ENCODE measurements around the gene RNF17.

The RNF17 gene

DNA sequence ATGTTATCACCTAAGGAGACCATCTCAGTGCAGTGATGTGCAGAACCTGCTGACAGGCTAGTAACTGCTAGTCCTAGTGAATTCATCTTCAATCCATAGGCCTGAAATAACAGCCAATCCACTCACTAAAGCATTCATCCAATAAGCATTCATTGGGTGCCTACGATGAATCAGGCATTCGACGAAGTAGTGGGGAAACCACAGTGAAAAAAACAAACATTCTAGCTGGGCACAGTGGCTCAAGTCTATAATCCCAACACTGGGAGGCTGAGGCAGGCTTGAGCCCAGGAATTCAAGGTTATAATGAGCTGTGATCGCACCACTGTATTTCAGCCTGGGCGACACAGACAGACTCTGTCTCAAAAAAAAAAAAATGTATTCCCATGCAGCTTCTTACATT, 135.6 kb downstream of the RNF17 start:
- DNase-seq (ENCODE audit: low spot score) = no peak
- TF ChIP-seq, protein P1, sequence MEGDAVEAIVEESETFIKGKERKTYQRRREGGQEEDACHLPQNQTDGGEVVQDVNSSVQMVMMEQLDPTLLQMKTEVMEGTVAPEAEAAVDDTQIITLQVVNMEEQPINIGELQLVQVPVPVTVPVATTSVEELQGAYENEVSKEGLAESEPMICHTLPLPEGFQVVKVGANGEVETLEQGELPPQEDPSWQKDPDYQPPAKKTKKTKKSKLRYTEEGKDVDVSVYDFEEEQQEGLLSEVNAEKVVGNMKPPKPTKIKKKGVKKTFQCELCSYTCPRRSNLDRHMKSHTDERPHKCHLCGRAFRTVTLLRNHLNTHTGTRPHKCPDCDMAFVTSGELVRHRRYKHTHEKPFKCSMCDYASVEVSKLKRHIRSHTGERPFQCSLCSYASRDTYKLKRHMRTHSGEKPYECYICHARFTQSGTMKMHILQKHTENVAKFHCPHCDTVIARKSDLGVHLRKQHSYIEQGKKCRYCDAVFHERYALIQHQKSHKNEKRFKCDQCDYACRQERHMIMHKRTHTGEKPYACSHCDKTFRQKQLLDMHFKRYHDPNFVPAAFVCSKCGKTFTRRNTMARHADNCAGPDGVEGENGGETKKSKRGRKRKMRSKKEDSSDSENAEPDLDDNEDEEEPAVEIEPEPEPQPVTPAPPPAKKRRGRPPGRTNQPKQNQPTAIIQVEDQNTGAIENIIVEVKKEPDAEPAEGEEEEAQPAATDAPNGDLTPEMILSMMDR (IDR thresholded peaks at IDR 0.05; ENCODE audit: extremely low read depth, missing control alignments) = no peak

DNA sequence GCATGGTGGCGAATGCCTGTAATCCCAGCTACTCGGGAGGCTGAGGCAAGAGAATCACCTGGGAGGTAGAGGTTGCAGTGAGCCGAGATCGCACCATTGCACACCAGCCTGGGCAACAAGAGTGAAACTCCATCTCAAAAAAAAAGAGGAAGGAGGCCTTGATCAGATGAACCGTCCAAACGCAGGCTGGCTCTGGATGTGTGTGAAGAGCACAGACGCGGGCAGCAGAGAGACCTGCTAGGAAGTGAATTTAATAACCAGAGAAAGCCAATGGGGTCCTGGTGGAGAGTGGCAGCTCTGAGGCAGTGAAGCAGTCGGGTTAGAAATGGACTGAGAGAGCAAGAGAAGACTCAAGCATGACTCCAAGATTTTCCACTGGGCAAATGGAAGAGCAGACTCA, 136.5 kb downstream of the RNF17 start:
- no peak for DNase-seq (ENCODE audit: low spot score)

DNA sequence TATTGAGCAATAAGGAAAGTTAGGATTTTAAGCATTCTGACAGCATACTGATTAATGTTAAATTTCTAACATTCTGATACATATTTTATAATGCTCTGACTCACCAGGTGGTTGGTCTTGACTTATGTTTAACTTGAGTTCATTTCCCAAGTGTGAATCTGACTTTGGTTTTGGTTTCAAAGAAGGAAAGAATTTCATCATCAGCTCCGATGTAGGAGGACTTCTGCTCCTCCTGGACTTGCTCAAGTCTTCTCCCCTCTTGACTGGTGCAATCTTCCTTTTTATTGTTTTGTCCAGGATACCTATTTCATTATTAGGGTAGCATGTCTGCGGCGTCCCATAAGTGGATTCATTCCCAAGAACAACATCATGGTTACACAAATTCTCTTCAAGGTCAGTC, 141.3 kb downstream of the RNF17 start:
- TF ChIP-seq, protein P1 (IDR thresholded peaks at IDR 0.05; ENCODE audit: extremely low read depth, missing control alignments) = no peak
- DNase-seq (ENCODE audit: low spot score) = no peak

More for the DNA sequence above, 136.5 kb downstream of the RNF17 start:
- TF ChIP-seq, protein P1 (IDR thresholded peaks at IDR 0.05; ENCODE audit: extremely low read depth, missing control alignments) = no peak

DNA sequence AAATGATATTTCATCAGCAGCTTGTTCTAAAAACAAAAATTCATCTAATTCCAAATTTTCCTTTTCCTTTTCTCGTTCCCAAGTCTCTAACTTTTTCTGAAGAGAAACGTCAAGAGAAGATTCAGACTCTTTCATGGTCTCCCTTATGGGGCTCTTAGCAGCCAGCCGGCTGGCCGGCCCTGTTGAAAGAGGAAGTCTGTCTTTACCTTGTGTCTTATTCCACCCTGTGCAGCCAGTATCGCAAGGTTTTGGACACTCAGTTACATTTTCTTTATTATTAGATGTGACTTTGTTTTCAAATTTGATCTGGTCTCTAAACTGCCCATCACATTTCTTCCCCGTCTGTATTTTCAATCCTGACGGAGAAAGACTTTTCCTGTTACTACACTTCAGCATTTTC, 142.3 kb downstream of the RNF17 start:
- TF ChIP-seq, protein P1 (IDR thresholded peaks at IDR 0.05; ENCODE audit: extremely low read depth, missing control alignments) = no peak
- DNase-seq (ENCODE audit: low spot score) = no peak

DNA sequence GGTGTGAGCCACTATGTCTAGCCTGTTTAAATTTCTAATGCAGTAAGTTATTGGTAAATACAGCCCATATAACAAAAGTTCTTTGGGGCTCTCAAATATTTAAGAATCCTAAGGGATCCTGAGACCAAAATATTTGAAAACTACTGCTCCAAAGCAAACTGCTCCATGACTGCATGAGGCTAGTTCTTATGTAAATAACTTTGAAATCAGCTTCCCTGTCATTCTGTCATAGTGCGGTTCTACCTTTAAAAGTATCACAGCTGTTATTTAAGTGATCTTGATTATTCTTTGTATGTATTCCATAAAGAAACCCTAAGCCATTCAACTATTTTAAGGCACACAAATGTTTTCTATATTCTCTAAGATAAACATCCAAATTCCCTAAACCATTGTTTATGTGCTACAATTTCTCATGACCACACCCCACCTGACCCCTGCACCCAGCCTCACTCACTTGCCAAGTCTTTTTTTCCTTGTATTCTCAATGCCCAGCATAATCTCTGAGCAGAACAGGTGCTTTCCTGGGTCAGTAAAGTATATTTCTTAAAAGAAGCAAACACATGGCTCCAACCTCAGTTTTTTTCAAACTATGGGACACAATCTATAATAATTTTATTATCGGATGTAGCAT, 146.6 kb downstream of the RNF17 start:
- DNase-seq (ENCODE audit: low spot score) = no peak
- TF ChIP-seq, protein P1 (IDR thresholded peaks at IDR 0.05; ENCODE audit: extremely low read depth, missing control alignments) = no peak

DNA sequence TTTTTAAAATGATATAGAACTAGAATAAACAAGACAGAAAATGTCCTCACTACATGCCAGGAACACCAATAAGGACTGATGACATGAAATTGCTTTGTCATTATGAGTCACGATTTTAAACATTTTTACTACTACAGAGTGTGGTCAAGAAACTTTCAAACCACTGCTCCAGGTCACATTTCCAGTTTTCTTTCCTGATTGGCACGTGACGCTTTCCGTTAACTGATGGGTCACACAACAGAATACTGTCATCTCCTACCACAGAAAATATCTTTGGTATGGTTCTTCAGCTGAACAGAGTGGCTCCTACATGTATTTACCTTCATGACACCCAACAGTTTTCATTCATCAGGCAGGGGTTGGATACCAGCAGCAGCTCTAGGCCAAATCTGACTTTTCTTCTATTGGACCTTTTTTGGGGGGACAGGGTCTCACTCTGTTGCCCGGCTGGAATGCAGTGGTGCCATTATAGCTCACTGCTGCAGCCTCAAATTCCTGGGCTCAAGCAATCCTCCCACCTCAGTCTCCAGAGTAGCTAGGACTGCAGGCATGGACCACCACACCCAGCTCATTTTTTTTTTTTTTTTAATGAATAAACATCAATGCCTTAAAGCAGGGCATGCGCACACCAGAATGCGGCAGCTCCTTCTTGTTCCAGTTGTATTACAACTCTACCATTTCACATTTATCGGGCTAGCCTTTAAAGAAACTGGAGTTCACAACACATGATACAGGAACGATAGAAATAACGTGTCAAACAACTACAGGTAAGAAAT, 147.4 kb downstream of the RNF17 start:
- TF ChIP-seq, protein P1 (IDR thresholded peaks at IDR 0.05; ENCODE audit: extremely low read depth, missing control alignments) = no peak
- DNase-seq (ENCODE audit: low spot score) = no peak

DNA sequence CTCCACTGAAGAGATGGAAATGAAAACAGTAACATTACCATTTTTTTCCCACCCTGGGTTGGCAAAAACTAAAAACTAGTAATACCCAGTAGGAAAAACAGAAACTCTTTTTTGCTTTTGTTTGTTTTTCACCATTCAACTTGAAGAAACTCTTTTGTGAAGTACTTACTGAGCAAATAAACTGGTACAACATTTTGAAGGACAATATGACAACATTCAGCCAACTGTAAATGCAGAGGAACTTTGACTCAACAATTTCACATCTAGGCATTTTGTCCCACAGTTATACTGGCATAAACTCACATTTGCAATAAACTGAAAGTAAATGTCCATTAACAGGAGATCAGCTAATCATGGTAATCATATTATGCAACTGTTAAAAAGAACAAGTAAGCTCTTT, 152.5 kb downstream of the RNF17 start:
- no peak for DNase-seq (ENCODE audit: low spot score)
- TF ChIP-seq, protein P1 (IDR thresholded peaks at IDR 0.05; ENCODE audit: extremely low read depth, missing control alignments) = no peak
